GM12878 (cell line): Measurements from ENCODE around the gene MAST1. TPM values are rescaled to one million over a fixed set of nuclear protein-coding genes. Genes with fewer than 3 reads are reported as not detected.

Source experiments
- CHD4 ChIP-seq: fragments of 200-600 bp; sonication (generic); IDR thresholded peaks from 2 replicates; pipeline ENCODE4 v1.6.1; 2016; ENCODE audit warnings: mild to moderate bottlenecking
- ETV6 ChIP-seq, 2 experiments: fragments of 450-650 bp in 1 of 2; IDR thresholded peaks in 1 of 2; conservative IDR thresholded peaks in 1 of 2; 2 replicates each; pipeline ENCODE4 v1.6.1; 2014; ENCODE audit warnings: antibody characterized with exemption in 1 of 2, borderline replicate concordance in 1 of 2, low read depth in 1 of 2, mild to moderate bottlenecking in 1 of 2, moderate library complexity in 1 of 2
- EZH2 ChIP-seq: IDR thresholded peaks from 2 replicates; pipeline ENCODE4 v1.6.1; 2012; ENCODE audit warnings: low read depth, mild to moderate bottlenecking, control low read depth, inconsistent platforms, low read length, borderline replicate concordance; ENCODE audit not compliant: control insufficient read depth
- FOXM1 ChIP-seq: IDR thresholded peaks from 2 replicates; pipeline ENCODE4 v1.6.1; 2012; ENCODE audit warnings: low read depth, mild to moderate bottlenecking, inconsistent platforms, low read length, moderate library complexity
- HDAC2 ChIP-seq: fragments of 200-600 bp; sonication (generic); IDR thresholded peaks from 2 replicates; pipeline ENCODE4 v1.6.1; 2017
- HDAC6 ChIP-seq: fragments of 200-600 bp; sonication (generic); IDR thresholded peaks from one replicate; pipeline ENCODE4 v1.8.0; 2017; ENCODE audit warnings: antibody characterized with exemption; ENCODE audit not compliant: unreplicated experiment
- IKZF1 ChIP-seq: fragments of 450-650 bp; conservative IDR thresholded peaks from 2 replicates; pipeline ENCODE4 v1.6.1; 2017; ENCODE audit warnings: antibody characterized with exemption, mild to moderate bottlenecking
- KDM1A ChIP-seq: fragments of 200-600 bp; sonication (generic); IDR thresholded peaks from 2 replicates; pipeline ENCODE4 v1.6.1; 2016; ENCODE audit warnings: borderline replicate concordance
- NR2C2 ChIP-seq: IDR thresholded peaks from 2 replicates; pipeline ENCODE4 v1.6.1; 2011; ENCODE audit warnings: borderline replicate concordance, low read depth; ENCODE audit not compliant: control insufficient read depth, insufficient read length
- NR2F1 ChIP-seq: fragments of 450-650 bp; conservative IDR thresholded peaks from 2 replicates; pipeline ENCODE4 v1.6.1; 2017; ENCODE audit warnings: mild to moderate bottlenecking
- RCOR1 ChIP-seq: conservative IDR thresholded peaks from 2 replicates; pipeline ENCODE4 v1.6.1; 2012; ENCODE audit warnings: low read depth, low read length, improper control_type of control experiment
- SIX5 ChIP-seq: IDR thresholded peaks from 2 replicates; pipeline ENCODE4 v1.6.1; 2011; ENCODE audit warnings: mild to moderate bottlenecking, low read depth, low read length, moderate library complexity; ENCODE audit not compliant: severe bottlenecking
- TAF1 ChIP-seq: IDR thresholded peaks from 2 replicates; pipeline ENCODE4 v1.6.1; 2011; ENCODE audit warnings: mild to moderate bottlenecking, low read depth, low read length, borderline replicate concordance
- ZNF207 ChIP-seq: fragments of 450-650 bp; IDR thresholded peaks from 2 replicates; pipeline ENCODE4 v1.6.1; 2014; ENCODE audit warnings: antibody characterized with exemption, mild to moderate bottlenecking, borderline replicate concordance
- ZNF274 ChIP-seq: IDR thresholded peaks from one replicate; pipeline ENCODE4 v1.8.0; 2011; ENCODE audit not compliant: insufficient read length, insufficient read depth
- ZNF687 ChIP-seq: fragments of 450-650 bp; IDR thresholded peaks from 2 replicates; pipeline ENCODE4 v1.6.1; 2017; ENCODE audit warnings: mild to moderate bottlenecking, moderate library complexity
- polyA plus RNA-seq, 11 experiments: library from polyadenylated mRNA; depleted of rRNA in 4 of 11; unstranded in 6 of 11; stranded (reverse) in 5 of 11; fragments of >200 nt; fragmentation: Nextera tagmentation in 4 of 11; fragmentation: Illumina TruSeq in 1 of 11; extraction: Ambion mirVana in 4 of 11; extraction: Trizol in 1 of 11; gene quantifications; 1 replicate in 1 of 11; 2 replicates in 10 of 11; pipeline versions ENCODE4 v1.2.1 to v1.2.3, GENCODE V29; 2011 to 2016; ENCODE audit warnings: inconsistent platforms in 2 of 11, missing spikeins in 2 of 11, low read depth in 1 of 11
- total RNA-seq, 4 experiments: library from RNA; depleted of rRNA in 3 of 4; stranded (reverse); fragments of >200 nt in 3 of 4; fragmentation: Illumina TruSeq in 1 of 4; extraction: Trizol in 1 of 4; gene quantifications; 2 replicates each; pipeline versions ENCODE4 v1.2.1 to v1.2.3, GENCODE V29; 2013 to 2021
- TF ChIP-seq, protein P1 (sequence below): IDR thresholded peaks from 2 replicates; pipeline ENCODE4 v1.6.1; 2011; ENCODE audit warnings: mild to moderate bottlenecking, low read depth, low read length, moderate library complexity; ENCODE audit not compliant: insufficient replicate concordance
- TF ChIP-seq, protein P2 (sequence below): IDR thresholded peaks from 2 replicates; pipeline ENCODE4 v1.6.1; 2011; ENCODE audit warnings: low read depth, low read length, improper control_type of control experiment, borderline replicate concordance
- TF ChIP-seq, protein P3 (sequence below): IDR thresholded peaks from 2 replicates; pipeline ENCODE4 v1.6.1; 2012; ENCODE audit warnings: low read depth, low read length, improper control_type of control experiment
- TF ChIP-seq, protein P4 (sequence below): fragments of 450-650 bp; IDR thresholded peaks from 2 replicates; pipeline ENCODE4 v1.6.1; 2018; ENCODE audit warnings: mild to moderate bottlenecking, low read depth, moderate library complexity; ENCODE audit not compliant: partially characterized antibody

The MAST1 gene
- total and polyA plus RNA-seq, 10 of the 15 experiments (the other 5 are each of a cell fraction or from before 2014, with no cell fraction given): 0.08 to 0.79 (median 0.44) TPM; not detected in 1

GRCh38 chr19:12788682-12789097, 49.6 kb upstream of the MAST1 start (continued):
- TF ChIP-seq, protein P1, sequence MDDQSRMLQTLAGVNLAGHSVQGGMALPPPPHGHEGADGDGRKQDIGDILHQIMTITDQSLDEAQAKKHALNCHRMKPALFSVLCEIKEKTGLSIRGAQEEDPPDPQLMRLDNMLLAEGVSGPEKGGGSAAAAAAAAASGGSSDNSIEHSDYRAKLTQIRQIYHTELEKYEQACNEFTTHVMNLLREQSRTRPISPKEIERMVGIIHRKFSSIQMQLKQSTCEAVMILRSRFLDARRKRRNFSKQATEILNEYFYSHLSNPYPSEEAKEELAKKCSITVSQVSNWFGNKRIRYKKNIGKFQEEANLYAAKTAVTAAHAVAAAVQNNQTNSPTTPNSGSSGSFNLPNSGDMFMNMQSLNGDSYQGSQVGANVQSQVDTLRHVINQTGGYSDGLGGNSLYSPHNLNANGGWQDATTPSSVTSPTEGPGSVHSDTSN: no peak
- TF ChIP-seq CHD4 (no peak), TAF1 (no peak), SIX5 (no peak), ZNF207 (no peak), FOXM1 (no peak), NR2F1 (peak; percentile 96), EZH2 (no peak), ETV6 (conservative IDR thresholded peaks at IDR 0.05 in 1 of 2, IDR thresholded peaks at IDR 0.05 in 1 of 2; ENCODE audit: borderline replicate concordance in 1 of 2, low read depth in 1 of 2) (peak in 1 of 2 experiments; percentile 71; a peak in 2 of 4 replicates), ZNF687 (peak; percentile 98), HDAC2 (no peak), KDM1A (no peak), NR2C2 (no peak), ZNF274 (no peak), IKZF1 (peak; percentile 90), RCOR1 (no peak), HDAC6 (no peak)
- TF ChIP-seq, protein P2, sequence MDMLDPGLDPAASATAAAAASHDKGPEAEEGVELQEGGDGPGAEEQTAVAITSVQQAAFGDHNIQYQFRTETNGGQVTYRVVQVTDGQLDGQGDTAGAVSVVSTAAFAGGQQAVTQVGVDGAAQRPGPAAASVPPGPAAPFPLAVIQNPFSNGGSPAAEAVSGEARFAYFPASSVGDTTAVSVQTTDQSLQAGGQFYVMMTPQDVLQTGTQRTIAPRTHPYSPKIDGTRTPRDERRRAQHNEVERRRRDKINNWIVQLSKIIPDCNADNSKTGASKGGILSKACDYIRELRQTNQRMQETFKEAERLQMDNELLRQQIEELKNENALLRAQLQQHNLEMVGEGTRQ: no peak
- TF ChIP-seq, protein P3, sequence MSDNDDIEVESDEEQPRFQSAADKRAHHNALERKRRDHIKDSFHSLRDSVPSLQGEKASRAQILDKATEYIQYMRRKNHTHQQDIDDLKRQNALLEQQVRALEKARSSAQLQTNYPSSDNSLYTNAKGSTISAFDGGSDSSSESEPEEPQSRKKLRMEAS: no peak; the same call in 1 of the 2 replicates
- TF ChIP-seq, protein P4, sequence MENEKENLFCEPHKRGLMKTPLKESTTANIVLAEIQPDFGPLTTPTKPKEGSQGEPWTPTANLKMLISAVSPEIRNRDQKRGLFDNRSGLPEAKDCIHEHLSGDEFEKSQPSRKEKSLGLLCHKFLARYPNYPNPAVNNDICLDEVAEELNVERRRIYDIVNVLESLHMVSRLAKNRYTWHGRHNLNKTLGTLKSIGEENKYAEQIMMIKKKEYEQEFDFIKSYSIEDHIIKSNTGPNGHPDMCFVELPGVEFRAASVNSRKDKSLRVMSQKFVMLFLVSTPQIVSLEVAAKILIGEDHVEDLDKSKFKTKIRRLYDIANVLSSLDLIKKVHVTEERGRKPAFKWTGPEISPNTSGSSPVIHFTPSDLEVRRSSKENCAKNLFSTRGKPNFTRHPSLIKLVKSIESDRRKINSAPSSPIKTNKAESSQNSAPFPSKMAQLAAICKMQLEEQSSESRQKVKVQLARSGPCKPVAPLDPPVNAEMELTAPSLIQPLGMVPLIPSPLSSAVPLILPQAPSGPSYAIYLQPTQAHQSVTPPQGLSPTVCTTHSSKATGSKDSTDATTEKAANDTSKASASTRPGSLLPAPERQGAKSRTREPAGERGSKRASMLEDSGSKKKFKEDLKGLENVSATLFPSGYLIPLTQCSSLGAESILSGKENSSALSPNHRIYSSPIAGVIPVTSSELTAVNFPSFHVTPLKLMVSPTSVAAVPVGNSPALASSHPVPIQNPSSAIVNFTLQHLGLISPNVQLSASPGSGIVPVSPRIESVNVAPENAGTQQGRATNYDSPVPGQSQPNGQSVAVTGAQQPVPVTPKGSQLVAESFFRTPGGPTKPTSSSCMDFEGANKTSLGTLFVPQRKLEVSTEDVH: no peak
